Stimulated activated CD8-positive, alpha-beta memory T cell treated with anti-CD3 and anti-CD28 coated beads, Interleukin-7, amount 100 ng/mL, for 4 hours (primary cell): Measurements from ENCODE around the gene DNAJC25.

Source experiments
- DNase-seq, 2 donors: peaks; one replicate each; pipeline ENCODE4 v3.0.0-alpha.2; 2020; ENCODE audit warnings: low read depth in 2 of 2

DNAJC25 gene

GRCh38 chr9:111627260-111627963, 3.7 kb upstream of the DNAJC25 start:
- DNase-seq = no peak

DNA sequence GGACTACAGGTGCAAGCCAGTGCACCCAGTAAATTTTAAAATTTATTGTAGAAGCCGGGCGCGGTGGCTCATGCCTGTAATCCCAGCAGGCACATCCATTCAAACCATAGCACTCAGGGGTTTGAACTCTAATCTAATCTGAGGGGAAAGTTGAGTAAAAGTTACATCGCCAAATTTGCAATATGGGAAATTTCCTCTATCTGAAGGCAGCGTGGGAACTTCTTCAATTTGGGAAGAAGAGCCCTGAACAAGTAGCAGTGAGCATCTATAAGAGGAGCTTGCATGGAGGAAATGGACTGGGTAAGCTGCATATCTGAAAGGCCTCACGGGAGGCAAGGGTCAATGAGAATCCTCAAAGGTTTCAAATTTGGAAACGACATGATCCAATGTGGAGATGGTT, 2.7 kb upstream of the DNAJC25 start:
- DNase-seq = no peak

DNA sequence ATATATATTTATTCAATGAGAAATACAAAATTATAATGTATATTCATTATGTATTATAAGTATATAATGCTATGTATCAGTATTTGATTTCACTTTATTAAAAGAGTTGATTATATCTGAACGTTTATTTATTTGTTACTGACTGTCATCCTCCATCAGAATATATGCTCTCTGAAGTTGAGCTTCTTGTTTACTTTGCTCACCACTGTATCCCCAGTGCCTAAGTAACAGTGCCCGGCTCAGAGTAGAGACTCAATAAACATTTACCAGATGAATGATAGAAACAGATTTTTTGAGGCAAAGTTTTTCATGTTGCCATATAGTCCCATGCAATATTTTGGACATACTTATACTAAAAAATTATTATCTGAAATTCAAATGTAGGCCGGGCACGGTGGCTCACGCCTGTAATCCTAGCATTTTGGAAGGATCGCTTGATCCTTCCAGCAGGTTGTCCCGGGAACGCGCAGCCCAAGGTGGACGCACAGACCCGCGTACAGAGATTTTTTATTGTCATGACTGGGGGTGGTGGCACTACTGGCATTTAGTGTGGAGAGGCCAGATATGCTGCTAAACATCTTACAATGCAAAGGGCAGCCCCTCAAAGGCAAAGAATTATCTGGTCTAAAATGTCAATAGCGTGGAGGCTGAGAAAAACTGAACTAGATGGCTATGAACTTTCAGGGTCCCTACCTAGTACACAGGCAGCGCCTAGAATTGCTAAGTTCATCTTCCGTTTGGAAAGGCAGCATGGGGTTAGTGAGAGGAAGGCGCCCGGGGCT, 761 bp upstream of the DNAJC25 start:
- DNase-seq = no peak

DNA sequence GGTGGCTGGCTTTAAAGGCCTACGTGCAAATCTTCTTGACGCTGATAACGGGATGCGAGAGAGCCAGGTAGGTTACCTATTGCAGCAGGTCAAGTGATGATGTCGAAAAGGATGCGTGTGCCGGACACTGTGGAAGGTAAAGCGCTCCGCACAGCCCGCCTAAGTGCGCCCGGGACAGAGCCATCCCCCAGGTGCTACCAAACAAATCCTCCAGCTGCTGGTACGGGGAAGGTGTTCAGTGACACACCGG, 245 bp upstream of the DNAJC25 start:
- no peak for DNase-seq

GRCh38 chr9:111632060-111632459, 926 bp downstream of the DNAJC25 start:
- DNase-seq = no peak

- DNase-seq = no peak
Observed at GRCh38 chr9:111632695-111633388, 1.7 kb downstream of the DNAJC25 start.

- DNase-seq = no peak
Observed at GRCh38 chr9:111633389-111633736, 2.2 kb downstream of the DNAJC25 start.

- no peak for DNase-seq
Observed at GRCh38 chr9:111634860-111635259, 3.7 kb downstream of the DNAJC25 start.

- no peak for DNase-seq
Observed at GRCh38 chr9:111637421-111637950, 6.4 kb downstream of the DNAJC25 start.

GRCh38 chr9:111644195-111644772, 13.2 kb downstream of the DNAJC25 start:
- DNase-seq = no peak

DNA sequence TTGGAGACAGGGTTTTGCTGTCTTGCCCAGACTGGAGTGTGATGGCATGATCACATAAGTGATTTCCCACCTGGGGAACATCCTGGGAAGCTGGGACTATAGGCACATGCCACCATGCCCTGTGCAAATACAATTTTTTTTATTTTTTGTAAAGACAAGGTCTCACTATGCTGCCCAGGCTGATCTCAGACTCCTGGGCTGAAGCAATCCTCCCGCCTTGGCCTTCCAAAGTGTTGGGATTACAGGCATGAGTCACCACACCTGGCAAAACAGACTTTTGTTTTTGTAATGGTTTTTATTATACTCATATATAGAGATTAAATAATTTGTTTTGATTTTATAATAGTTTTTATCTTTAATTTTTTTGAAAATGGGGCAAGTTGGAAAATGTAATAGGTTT, 14.7 kb downstream of the DNAJC25 start:
- DNase-seq = no peak

GRCh38 chr9:111646417-111646816, 15.3 kb downstream of the DNAJC25 start:
- no peak for DNase-seq

DNA sequence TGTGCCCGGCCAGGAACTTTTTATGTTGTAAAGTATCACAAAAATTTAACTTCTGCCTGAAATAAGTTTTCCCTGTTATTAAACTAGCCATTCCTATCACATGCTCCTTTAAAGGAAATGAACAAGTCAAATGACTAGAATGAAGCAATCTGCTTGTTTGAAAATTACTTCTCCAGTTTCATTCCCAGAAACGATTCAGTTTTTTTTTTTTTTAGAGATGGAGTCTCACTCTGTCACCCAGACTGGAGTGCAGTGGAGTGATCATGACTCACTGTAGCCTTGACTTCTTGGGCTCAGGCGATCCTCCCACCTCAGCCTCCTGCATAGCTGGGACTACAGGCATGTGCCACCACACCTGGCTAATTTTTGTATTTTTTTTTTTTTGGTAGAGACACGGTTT, 16.9 kb downstream of the DNAJC25 start:
- DNase-seq = no peak

GRCh38 chr9:111649016-111649415, 17.9 kb downstream of the DNAJC25 start:
- no peak for DNase-seq

- no peak for DNase-seq
Observed at GRCh38 chr9:111657051-111657450, 25.9 kb downstream of the DNAJC25 start.

- no peak for DNase-seq
Observed at GRCh38 chr9:111658943-111659342, 27.8 kb downstream of the DNAJC25 start.

DNA sequence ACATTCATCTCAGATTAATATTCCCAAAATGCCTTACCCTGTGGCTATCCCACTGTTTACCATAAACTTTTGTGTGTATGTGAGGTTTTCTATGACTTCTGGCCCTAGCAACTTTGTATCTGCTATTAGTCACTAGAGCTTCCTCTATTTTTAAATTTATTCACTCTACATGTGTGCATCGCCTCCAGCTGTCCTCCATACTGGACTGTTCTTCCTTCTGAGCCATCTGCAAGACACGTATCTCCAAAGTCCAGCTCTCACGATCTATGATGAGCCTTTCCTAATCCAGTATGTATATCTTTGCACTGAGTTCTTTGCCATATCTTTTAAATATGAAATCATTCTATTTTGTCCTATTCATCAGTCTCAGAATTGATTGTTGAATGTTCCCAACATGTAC, 28.6 kb downstream of the DNAJC25 start:
- DNase-seq = no peak

DNA sequence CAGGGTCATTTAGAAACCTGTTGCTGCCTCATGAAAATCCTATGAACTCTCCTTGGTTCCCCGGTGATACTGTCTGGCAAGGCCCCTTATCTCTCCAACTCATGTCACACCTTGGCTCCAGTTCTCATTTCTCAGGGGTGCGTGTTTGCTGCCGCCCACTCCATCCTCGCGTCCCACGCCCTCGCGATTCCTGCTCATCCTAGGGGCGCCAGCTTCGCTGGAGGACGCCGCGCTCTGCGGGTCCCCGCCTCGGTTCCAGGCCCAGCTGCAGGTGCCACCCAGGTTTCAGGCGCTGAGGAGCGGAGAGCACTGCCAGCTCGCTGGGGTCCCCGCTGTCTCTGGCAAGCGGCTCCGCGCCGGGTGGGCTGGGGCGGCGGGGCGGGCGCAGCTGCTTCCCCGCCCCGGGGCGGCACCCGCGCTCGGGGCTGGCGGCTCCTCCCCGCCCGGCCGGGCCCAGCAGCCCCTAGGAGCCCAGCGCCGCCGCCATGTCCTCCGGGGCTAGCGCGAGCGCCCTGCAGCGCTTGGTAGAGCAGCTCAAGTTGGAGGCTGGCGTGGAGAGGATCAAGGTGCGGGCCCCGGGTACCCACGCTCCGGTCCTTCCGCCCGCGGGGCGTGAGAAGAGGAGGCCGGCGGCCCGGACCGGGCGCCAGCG, 30.1 kb downstream of the DNAJC25 start, which contains the start of gene GNG10:
TSS of gene GNG10 (plus strand) at position 456 of the 652 bp plus-strand sequence. CDS start at position 486, 30 bp downstream.
- DNase-seq = peak; percentile 44 to 67

- peak in 1 of 2 donors; percentile 14 for DNase-seq
Observed at GRCh38 chr9:111661802-111662521, 30.8 kb downstream of the DNAJC25 start.

DNA sequence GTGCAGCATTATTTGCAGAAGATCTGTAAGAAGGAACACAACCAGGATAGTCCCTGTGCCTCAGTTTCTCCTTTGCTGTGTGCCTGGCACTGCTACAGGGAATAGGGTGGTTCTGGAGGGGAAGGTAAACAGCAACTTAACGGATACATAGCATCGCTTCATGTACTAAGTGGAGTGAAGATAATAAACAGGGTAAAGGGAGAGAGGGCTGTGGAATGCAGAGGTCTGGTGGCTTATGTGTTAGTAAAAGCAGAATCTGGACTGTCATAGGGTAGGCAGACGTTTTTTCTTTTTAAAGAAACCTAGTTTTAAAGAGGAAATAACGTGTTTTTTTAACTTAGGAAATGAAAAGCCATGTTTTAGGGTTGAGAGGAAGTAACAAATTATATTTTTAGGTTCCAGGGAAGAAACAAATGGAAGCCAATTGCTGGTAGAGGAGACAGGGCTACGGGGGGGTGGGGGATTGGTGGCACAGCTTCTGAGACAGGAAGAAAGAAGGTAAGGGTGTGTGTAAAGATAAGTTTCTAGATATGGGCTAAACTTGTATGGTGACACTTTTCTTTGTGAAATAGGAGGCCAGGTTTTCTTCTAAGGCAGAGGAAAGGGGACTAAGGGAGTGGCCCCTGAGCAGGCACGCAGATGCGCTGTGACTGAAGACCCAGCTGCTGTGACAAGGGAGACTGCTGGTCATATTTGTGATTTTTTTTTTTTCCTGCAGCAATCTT, 31.6 kb downstream of the DNAJC25 start:
- no peak for DNase-seq
